KG1 (cell line): ENCODE measurements around the gene FOXP1.

Source experiments
- DNase-seq: peaks from one replicate; lab custom pipeline; 2025; lab: John Stamatoyannopoulos, UW

Gene FOXP1

GRCh38 chr3:71264840-71265239 lies 318.7 kb downstream of the FOXP1 start:
- DNase-seq, result no peak

- DNase-seq, result no peak
Observed at GRCh38 chr3:71262364-71263265, 320.9 kb downstream of the FOXP1 start.

- DNase-seq, result no peak
Observed at GRCh38 chr3:71260782-71261181, 322.7 kb downstream of the FOXP1 start.

GRCh38 chr3:71258526-71258925 lies 325.0 kb downstream of the FOXP1 start:
- DNase-seq, result no peak

GRCh38 chr3:71258116-71258515 lies 325.4 kb downstream of the FOXP1 start:
- DNase-seq, result no peak

GRCh38 chr3:71255498-71255897 lies 328.0 kb downstream of the FOXP1 start:
- DNase-seq, result no peak

- no peak for DNase-seq
Observed at GRCh38 chr3:71254281-71255057, 329.1 kb downstream of the FOXP1 start.

- no peak for DNase-seq
Observed at GRCh38 chr3:71253169-71253568, 330.4 kb downstream of the FOXP1 start.

- DNase-seq, result no peak
Observed at GRCh38 chr3:71252466-71252865, 331.1 kb downstream of the FOXP1 start.

GRCh38 chr3:71251156-71251775 lies 332.3 kb downstream of the FOXP1 start:
- no peak for DNase-seq

GRCh38 chr3:71250026-71250425 lies 333.5 kb downstream of the FOXP1 start:
- no peak for DNase-seq

GRCh38 chr3:71247958-71248335 lies 335.6 kb downstream of the FOXP1 start:
- no peak for DNase-seq

GRCh38 chr3:71247221-71247957 lies 336.1 kb downstream of the FOXP1 start:
- no peak for DNase-seq

- no peak for DNase-seq
Observed at GRCh38 chr3:71245971-71246880, 337.3 kb downstream of the FOXP1 start.

- no peak for DNase-seq
Observed at GRCh38 chr3:71244826-71245488, 338.6 kb downstream of the FOXP1 start.

GRCh38 chr3:71244153-71244825 lies 339.2 kb downstream of the FOXP1 start:
- no peak for DNase-seq

- no peak for DNase-seq
Observed at GRCh38 chr3:71243229-71243628, 340.3 kb downstream of the FOXP1 start.

- DNase-seq, result no peak
Observed at GRCh38 chr3:71241981-71242560, 341.5 kb downstream of the FOXP1 start.

- no peak for DNase-seq
Observed at GRCh38 chr3:71241246-71241901, 342.2 kb downstream of the FOXP1 start.
